ENCODE results near the gene CAPN5. TPM values are rescaled to one million over a fixed set of nuclear protein-coding genes. Genes with fewer than 3 reads are reported as not detected.

CAPN5 gene
- total RNA-seq, 1 experiment from 2014 or later, result 27.4 TPM

- Mint-ChIP-seq H3K9me3 (no peaks in the 10 kb centered on the region), H3K27ac (no peak overlapping the region; the same call in 1 of the 2 replicates), H3K4me3 (no peak overlapping the region), H3K27me3 (ENCODE audit: low read depth) (0 out of 2 replicates have a peak, but pooled peaks cover 2% of the 10 kb centered on the region), H3K4me1 (peaks cover 10% of the 10 kb centered on the region), H3K36me3 (no peaks in the 10 kb centered on the region)
- DNase-seq (ENCODE audit: low spot score) (no peak), ATAC-seq (no peak)
- ChIA-PET POLR2A (no interaction called here), CTCF (interaction anchor here (1.7 kb wide), 1 partner anchor 26 kb away, joined by 5 read pairs; no protein-coding TSS in a partner anchor)
- TF ChIP-seq ATF2 (CRISPR knock-in tag; IDR thresholded peaks at IDR 0.05; ENCODE audit: borderline replicate concordance, low read depth), result no peak
- TF ChIP-seq NR2C2 (CRISPR knock-in tag; IDR thresholded peaks at IDR 0.05), result no peak
- TF ChIP-seq CREB1 (CRISPR knock-in tag; IDR thresholded peaks at IDR 0.05), result no peak
- no peak for TF ChIP-seq NFE2L1 (CRISPR knock-in tag; IDR thresholded peaks at IDR 0.05)
- no peak for TF ChIP-seq ZNF416 (CRISPR knock-in tag; IDR thresholded peaks at IDR 0.05)
- TF ChIP-seq ZNF425 (CRISPR knock-in tag; conservative IDR thresholded peaks at IDR 0.05), result no peak
- TF ChIP-seq USF1 (CRISPR knock-in tag; IDR thresholded peaks at IDR 0.05), result no peak
- no peak for TF ChIP-seq TP53 (CRISPR knock-in tag; IDR thresholded peaks at IDR 0.05)
Measured at GRCh38 chr11:77153276-77154185, 86.8 kb downstream of the CAPN5 start.

- Mint-ChIP-seq H3K9me3 (no peaks in the 10 kb centered on the region), H3K4me3 (no peak overlapping the region), H3K27me3 (ENCODE audit: low read depth) (no peaks in the 10 kb centered on the region), H3K36me3 (no peaks in the 10 kb centered on the region), H3K4me1 (peaks cover 4% of the 10 kb centered on the region; the same call in 1 of the 2 replicates), H3K27ac (no peak overlapping the region)
- ChIA-PET POLR2A (no interaction called here), CTCF (interaction anchor here (1.7 kb wide), 1 partner anchor 27 kb away, joined by 5 read pairs; no protein-coding TSS in a partner anchor)
- TF ChIP-seq AR (CRISPR knock-in tag; IDR thresholded peaks at IDR 0.05), result no peak
- TF ChIP-seq PRDM15 (CRISPR knock-in tag; IDR thresholded peaks at IDR 0.05), result no peak
- TF ChIP-seq MLX (CRISPR knock-in tag; IDR thresholded peaks at IDR 0.05), result no peak
- ATAC-seq (no peak), DNase-seq (ENCODE audit: low spot score) (no peak)
Measured at GRCh38 chr11:77154381-77155081, 87.8 kb downstream of the CAPN5 start.
